Colonic mucosa (tissue), 4 donors: ENCODE results near the gene EVX2. TPM values are rescaled to one million over a fixed set of nuclear protein-coding genes. Genes with fewer than 3 reads are reported as not detected.

Experiments used
- DNase-seq: peaks from one replicate; pipeline ENCODE4 v3.0.0-alpha.2; 2020
- H3K27ac ChIP-seq: fragments of 200-600 bp; one replicate; pipeline ENCODE4 v1.8.0; 2021
- H3K27me3 ChIP-seq: fragments of 200-600 bp; one replicate; pipeline ENCODE4 v1.8.0; 2021
- H3K36me3 ChIP-seq: fragments of 200-600 bp; one replicate; pipeline ENCODE4 v1.8.0; 2021
- H3K4me1 ChIP-seq: fragments of 200-600 bp; one replicate; pipeline ENCODE4 v1.8.0; 2021; ENCODE audit warnings: mild to moderate bottlenecking
- H3K4me3 ChIP-seq: fragments of 200-600 bp; one replicate; pipeline ENCODE4 v1.8.0; 2021
- H3K9ac ChIP-seq, 2 donors: one replicate each; pipeline ENCODE4 v1.7.0; 2013; ENCODE audit warnings: control low read depth in 2 of 2, low read depth in 2 of 2, low read length in 2 of 2
- H3K9me3 ChIP-seq: fragments of 200-600 bp; one replicate; pipeline ENCODE4 v1.8.0; 2021
- intact Hi-C: fragments of 100-400 bp; cut with DNase I; formaldehyde crosslinking; loops from one replicate; pipeline ENCODE4 v1.14.1; 2022
- total RNA-seq, 2 donors: library from RNA; stranded (reverse); fragmentation: NEBNext Ultra II Directional in 1 of 2; extraction: Animal tissue kit (Norgen Biotek cat#: 25700) in 1 of 2; gene quantifications; one replicate each; pipeline ENCODE4 v1.2.1, GENCODE V29; 2021
- TF ChIP-seq, protein P1 (sequence below): fragments of 200-600 bp; IDR thresholded peaks from one replicate; pipeline ENCODE4 v1.8.0; 2022; ENCODE audit warnings: antibody characterized with exemption, mild to moderate bottlenecking
- donor health status: healthy.
- donor health status: DM: no; HTN: no; CAD: no.
- donor health status: DM: no; HTN: no; CAD: no.

The EVX2 gene
- not detected for total RNA-seq

DNA sequence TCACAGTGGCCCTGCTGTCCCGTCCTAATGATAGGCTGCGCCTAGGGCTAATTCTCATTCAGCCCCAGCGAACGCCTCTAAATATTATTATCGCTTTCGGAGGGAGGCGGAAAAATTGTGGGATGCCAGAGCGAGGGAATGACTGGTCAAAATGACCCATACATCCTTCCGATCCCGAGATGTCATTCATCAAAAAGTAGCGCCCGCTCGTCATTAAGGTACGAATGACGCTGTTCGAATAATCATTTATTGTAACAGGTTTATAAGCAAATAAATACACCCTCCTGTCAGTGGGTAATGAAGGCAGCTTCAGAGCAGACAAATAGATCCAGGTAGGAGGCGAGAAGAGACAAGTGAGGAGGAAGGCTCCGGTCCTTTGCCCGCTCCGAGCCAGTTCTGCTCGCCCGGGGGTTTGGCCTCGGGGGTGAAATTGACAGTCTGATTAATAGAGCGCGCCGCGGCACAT lies at the start of gene EVX2:
Gene EVX2, minus strand, starts transcription at position 167 of the 466 bp plus-strand sequence. CDS start 186 bp downstream, outside the sequence.
- H3K27me3 ChIP-seq = peaks cover 98% of the 10 kb centered on the region
- no peaks in the 10 kb centered on the region for H3K9me3 ChIP-seq
- no peaks in the 10 kb centered on the region for H3K36me3 ChIP-seq
- no peak within 1 kb of the TSS for H3K27ac ChIP-seq
- peaks cover 11% of the 10 kb centered on the region for H3K4me1 ChIP-seq
- TF ChIP-seq, protein P1, sequence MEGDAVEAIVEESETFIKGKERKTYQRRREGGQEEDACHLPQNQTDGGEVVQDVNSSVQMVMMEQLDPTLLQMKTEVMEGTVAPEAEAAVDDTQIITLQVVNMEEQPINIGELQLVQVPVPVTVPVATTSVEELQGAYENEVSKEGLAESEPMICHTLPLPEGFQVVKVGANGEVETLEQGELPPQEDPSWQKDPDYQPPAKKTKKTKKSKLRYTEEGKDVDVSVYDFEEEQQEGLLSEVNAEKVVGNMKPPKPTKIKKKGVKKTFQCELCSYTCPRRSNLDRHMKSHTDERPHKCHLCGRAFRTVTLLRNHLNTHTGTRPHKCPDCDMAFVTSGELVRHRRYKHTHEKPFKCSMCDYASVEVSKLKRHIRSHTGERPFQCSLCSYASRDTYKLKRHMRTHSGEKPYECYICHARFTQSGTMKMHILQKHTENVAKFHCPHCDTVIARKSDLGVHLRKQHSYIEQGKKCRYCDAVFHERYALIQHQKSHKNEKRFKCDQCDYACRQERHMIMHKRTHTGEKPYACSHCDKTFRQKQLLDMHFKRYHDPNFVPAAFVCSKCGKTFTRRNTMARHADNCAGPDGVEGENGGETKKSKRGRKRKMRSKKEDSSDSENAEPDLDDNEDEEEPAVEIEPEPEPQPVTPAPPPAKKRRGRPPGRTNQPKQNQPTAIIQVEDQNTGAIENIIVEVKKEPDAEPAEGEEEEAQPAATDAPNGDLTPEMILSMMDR = no peak
- no peak within 1 kb of the TSS for H3K9ac ChIP-seq
- DNase-seq = no peak
- intact Hi-C loops = no loop called here
- H3K4me3 ChIP-seq = no peak within 1 kb of the TSS

DNA sequence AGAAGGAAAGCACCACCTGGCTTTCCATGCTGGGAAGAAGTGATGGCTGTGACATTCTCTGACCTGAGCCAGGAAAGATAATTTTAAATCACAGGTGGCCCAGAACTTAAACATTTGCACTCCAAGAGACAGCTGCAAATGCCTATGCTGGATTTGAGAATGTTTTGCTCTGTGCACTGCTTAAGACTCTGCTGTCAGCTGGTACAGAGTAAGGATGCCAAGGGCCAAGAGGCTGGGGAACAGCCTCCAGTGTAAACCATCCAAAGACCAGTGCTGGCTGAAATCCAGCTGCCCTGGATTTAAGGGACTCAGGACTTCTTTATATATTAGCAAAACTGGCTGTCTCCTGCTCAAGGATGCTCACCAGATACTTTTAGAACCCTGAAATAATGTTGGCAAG lies 49.6 kb upstream of the EVX2 start:
- H3K9me3 ChIP-seq = no peaks in the 10 kb centered on the region
- TF ChIP-seq, protein P1 = no peak
- no peak overlapping the region for H3K4me3 ChIP-seq
- peak overlapping the region in 1 of 2 donors; percentile 1 for H3K9ac ChIP-seq
- DNase-seq = no peak
- H3K4me1 ChIP-seq = no peaks in the 10 kb centered on the region
- peaks cover 23% of the 10 kb centered on the region for H3K27me3 ChIP-seq
- H3K36me3 ChIP-seq = no peaks in the 10 kb centered on the region
- H3K27ac ChIP-seq = no peak overlapping the region
- intact Hi-C loops = no loop called here

DNA sequence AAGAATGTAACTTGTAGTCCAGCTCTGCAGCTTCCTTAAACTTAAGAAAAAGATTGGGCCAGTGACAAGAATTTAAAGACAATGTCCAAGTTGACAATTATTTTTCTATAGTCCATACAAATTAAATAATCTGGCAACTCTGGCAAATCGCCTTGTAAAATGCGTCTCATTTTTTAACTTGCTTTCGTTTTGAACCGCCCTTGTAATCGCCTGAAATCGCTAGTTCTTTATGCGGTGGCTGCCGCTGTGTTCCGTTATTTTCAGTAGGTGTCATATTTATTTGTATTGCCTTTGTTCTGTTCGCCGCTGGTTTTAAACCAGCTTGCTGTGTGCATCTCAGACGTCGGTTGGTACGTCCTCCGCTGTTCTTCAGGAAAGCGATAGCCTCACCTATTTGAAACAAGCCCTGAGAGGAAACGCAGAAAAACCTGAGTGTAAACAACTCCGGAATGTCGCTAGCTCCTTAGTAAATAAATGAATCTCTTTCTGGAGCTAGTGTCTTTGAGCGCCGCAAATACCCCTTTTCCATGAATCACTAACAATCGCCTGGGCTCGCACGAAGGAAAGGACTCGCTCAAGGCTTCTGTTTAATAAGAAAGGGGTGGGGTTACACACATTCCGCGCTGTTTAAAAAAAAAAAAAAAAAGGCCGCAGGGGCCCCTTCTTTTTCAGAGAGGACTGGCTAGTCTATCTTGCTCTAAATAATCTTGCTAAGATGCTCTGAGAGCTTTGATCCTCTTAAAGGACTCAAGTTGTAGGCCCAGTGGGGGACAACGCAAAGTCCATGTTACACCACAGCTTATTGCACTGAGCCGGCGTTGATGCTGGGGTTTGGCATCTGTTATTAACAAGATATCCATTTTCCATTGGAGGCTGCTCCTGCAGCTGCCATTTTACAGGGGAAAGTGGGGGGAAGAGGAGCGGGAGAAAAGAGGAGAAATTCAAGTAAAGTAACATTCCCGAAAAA lies 48.7 kb upstream of the EVX2 start:
- Histone ChIP-seq H3K36me3 (no peaks in the 10 kb centered on the region), H3K4me1 (no peaks in the 10 kb centered on the region), H3K4me3 (no peak overlapping the region), H3K9ac (no peak overlapping the region), H3K27ac (no peak overlapping the region), H3K9me3 (no peaks in the 10 kb centered on the region), H3K27me3 (peaks cover 29% of the 10 kb centered on the region)
- DNase-seq = no peak
- TF ChIP-seq, protein P1 = no peak
- intact Hi-C loops = no loop called here

DNA sequence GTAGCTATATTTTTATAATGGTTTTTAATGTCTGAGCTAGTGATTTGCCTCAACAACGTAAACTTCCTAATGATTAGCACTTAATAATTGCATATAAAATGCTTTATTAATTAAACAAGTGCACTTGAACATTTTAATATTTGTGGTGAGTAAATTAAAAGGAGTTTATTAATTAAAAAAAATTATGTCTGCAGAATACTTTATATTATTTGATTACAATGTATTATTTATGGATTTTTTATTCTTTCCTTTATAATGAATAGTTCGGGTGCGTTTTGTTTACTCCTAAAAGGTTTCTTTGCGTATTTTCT lies 48.0 kb upstream of the EVX2 start:
- peak overlapping the region in 1 of 2 donors; percentile 63 for H3K9ac ChIP-seq
- DNase-seq = no peak
- no peak overlapping the region for H3K27ac ChIP-seq
- H3K9me3 ChIP-seq = no peaks in the 10 kb centered on the region
- H3K27me3 ChIP-seq = peaks cover 28% of the 10 kb centered on the region
- TF ChIP-seq, protein P1 = no peak
- no peaks in the 10 kb centered on the region for H3K4me1 ChIP-seq
- no peaks in the 10 kb centered on the region for H3K36me3 ChIP-seq
- intact Hi-C loops = no loop called here
- no peak overlapping the region for H3K4me3 ChIP-seq

DNA sequence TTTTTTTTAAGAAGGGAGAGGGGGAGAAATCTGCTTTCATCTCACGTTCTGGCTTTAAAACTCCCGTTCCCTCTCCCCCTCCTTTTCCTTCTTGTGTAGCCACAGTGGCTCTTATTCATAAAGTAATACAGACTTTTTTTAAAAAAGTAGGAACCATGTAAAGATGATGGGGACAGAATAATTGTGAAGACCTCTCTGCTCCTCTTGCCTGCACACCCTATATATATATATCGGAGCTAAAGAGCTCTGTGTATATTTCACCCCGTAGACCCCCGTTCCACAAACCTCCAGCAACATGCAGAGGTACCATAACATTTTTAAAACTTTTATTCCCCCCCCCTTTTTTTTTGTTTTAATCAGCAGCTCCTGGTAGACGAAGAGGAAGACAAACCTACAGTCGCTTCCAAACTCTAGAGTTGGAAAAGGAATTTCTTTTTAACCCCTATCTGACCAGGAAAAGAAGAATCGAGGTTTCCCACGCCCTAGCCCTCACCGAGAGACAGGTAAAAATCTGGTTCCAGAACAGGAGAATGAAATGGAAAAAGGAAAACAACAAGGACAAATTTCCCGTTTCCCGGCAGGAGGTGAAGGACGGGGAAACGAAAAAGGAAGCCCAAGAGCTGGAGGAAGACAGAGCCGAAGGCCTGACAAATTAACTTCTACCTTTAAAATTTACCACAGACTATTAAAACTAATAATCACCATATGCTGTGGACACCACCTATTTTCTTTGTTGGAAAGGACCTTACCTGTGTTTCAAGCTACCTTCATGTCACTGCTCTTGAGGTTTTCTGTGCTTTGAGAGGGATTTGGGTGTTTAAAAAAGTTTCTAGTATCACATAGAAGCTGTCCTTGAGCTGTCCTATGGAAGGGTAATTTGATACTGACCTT lies 47.4 kb upstream of the EVX2 start:
- Histone ChIP-seq H3K4me1 (no peaks in the 10 kb centered on the region), H3K9me3 (no peaks in the 10 kb centered on the region), H3K4me3 (peak overlapping the region; percentile 41), H3K27ac (peak overlapping the region; percentile 75), H3K9ac (peak overlapping the region; percentile 36 to 63), H3K36me3 (no peaks in the 10 kb centered on the region), H3K27me3 (peaks cover 29% of the 10 kb centered on the region)
- no peak for DNase-seq
- TF ChIP-seq, protein P1 = no peak
- intact Hi-C loops = no loop called here
